Hypothalamus (tissue), 51 donors: ENCODE measurements around the gene FBXO10.

Source experiments
- DNase-seq, 51 donors: peaks; one replicate each; lab custom pipeline; 2025; lab: John Stamatoyannopoulos, UW

FBXO10 gene

DNA sequence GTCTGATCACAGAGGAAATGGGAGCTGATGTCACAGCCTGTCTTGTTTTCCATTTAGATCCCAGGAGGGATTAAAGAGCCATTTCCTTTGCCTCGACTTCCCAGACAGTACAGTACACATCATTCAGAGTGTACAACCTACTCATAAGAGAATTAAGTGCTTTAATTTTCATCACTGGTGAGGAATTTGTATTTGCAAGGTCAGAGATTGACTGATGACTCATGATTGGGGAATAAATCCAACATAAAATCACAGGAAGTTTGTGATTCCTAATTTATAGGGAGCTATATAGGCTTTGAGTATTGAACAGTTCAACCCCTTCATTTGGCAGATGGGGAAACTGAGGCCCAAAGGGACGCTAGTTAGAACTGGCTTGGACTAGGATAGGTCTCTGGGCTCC, 20.3 kb upstream of the FBXO10 start:
- DNase-seq: no peak

GRCh38 chr9:37593883-37594448, 17.8 kb upstream of the FBXO10 start:
- DNase-seq: no peak

DNA sequence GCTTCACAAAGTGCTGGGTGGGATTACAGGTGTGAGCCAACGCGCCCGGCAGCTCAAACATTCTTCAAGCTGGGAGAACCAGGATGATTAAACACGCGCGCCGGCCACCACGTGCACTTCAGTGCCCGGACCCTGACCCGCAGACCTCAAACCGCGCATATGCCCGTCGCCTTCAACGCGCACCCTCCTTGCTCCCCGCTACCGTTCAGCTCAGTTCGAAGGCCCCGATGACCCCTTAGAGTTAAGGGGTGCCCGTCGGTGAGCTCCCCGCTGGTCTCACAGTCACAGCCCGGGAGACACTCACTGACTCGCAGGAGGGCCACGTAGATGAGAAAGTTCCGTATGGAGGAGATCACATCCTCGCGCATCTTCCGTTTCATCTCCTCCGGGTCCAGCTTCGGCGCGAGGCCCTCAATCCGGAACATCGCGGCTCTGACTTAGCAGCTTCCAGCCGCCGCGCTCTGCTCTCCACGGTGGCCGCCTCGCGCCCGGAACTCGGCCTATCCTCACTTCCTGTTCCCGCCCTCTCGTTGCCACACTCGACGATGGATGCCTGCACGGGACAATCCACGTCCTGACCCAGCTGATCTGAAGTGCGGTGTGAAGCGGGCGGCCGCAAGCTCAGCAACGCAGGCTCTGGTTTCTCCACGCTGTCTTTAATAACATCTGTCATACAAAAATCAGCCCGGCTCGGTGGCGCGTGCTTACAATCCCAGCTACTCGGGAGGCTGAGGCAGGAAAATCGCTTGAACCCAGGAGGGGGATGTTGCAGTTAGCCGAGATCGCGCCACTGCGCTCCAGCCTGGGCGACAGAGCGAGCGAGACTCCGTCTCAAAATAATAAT, 16.1 kb upstream of the FBXO10 start, which contains the start of gene TOMM5:
TOMM5 (minus strand) TSS at position 490 of the 844 bp plus-strand sequence; CDS start at position 425, 65 bp downstream.
- peak; percentile 46 to 96 (median 89) for DNase-seq

GRCh38 chr9:37587521-37587920, 11.3 kb upstream of the FBXO10 start:
- DNase-seq: no peak

- no peak for DNase-seq
Observed at GRCh38 chr9:37583522-37584121, 7.4 kb upstream of the FBXO10 start.

- peak in 1 of 51 donors; percentile 56 for DNase-seq
Observed at GRCh38 chr9:37582548-37583157, 6.5 kb upstream of the FBXO10 start.

DNA sequence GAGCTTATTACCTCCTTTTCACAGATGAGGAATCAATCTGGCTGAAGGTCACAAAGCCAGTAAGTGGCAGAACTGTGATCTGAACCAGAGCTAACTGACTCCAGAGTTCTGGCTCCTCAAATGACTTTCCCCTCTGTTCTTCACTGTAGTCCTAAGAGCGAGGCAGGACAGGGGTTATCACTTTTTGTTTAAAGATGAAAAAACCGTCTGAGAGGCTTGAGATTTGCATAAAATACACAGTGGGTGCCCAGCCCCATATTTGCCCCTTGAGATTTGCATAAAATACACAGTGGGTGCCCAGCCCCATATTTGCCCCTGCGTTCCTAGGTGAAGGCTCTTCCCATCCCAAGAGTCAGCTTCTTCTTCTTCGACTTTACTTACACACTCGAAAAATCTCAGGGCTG, 667 bp downstream of the FBXO10 start:
- DNase-seq: peak in 3 of 51 donors; percentile 9 to 42 (median 35)

GRCh38 chr9:37575001-37575400, 1.2 kb downstream of the FBXO10 start:
- DNase-seq: peak in 1 of 51 donors; percentile 39

DNA sequence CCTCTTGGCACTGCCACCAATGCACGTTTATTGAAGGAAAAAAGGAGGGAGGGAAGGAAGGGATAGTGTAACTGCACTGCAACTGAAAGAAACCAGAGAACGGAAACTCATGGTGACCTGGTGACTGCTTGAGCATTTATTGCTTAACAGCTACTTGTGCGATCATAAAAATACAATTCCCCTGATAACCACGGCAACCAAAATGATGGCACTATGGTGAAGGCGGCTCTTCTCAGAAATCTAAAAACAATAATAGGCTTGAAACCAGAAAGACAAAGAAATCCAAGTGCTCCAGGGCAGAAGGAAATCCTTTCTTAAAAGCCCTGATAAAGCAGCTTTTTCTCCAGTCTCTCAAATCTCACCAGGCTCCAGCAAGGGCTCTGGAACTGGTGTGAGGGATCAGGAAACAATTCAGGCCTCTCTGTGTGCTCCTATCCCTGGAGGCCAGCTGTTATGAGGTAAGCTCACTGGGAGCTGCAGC, 1.9 kb downstream of the FBXO10 start:
- DNase-seq: peak in 2 of 51 donors; percentile 13 to 23

- DNase-seq: no peak
Observed at GRCh38 chr9:37571282-37571681, 4.9 kb downstream of the FBXO10 start.

DNA sequence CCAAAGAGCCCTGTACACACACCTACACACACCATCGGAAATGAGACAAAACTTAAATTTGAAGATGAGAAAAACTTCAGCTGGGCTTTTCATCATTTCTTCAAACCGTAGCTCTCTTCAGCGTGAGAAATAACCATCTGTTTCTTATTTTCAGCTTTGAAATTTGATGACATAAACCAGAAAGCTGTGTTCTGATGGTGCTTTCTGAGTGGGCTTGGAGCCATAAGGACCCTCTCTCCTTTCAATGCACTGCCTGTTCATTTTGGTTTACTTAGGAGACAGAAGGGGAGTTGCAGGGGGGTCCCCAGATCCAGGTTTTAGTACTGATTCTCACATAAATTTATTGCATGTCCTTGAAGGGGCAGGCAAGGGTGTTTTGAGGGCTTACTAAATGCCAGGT, 9.5 kb downstream of the FBXO10 start:
- DNase-seq: no peak

DNA sequence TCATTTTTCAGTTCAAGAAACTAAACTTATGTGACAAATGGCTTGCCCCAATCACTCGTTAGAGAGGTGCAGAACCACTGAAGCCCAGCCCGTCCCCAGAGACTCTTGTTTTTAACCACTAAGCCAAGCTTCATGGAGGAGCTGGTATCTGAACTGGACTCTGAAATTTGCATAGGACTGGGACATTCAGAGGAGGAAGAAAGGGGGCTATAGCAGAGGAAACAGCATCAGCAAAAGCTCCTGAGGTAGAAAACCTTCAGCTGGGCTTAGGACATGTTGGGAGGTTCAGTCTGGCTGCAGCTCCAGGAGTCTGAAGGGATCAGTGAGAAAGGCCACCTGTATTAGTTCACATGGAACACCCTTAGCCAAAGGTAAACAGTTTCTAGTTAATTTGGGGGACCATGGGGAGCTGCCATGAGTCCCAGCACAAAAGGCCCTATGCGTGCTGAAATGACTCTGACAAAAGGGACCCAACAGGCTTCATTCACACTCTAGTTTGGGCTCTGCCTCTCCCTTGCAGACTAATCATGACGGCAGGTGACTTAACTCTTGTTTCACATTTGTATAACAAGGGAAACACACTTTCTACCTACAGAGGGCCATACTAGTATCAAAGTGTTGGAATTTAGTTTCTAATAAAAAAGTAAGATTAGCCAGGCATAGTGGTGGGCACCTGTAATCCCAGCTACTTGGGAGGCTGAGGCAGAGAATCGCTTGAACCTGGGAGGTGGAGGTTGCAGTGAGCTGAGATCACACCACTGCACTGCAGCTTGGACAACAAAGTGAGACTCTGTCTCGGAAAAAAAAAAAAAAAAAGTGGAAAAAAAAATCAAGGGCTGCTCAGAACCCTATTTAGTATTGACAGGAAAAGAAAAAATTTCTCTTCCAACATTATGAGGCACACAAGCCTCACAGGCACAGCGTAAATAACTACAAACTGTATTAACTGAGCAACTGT, 10.2 kb downstream of the FBXO10 start:
- no peak for DNase-seq

- DNase-seq: no peak
Observed at GRCh38 chr9:37564916-37565315, 11.3 kb downstream of the FBXO10 start.

GRCh38 chr9:37563806-37564513, 12.2 kb downstream of the FBXO10 start:
- no peak for DNase-seq

DNA sequence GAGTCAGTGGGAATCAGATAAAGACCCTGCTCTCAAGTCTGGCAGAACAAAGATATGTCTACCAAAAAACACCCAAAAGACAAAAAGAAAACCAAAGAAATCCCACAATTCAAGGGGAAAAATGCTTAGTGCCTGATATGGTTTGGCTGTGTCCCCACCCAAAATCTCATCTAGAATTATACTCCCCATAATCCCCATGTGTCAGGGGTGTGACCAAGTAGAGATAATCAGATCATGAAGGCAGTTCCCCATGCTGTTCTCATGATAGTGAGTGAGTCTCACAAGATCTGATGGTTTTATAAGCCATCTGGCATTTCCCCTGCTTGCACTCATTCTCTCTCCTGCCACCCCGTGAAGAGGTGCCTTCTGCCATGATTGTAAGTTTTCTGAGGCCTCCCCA, 13.4 kb downstream of the FBXO10 start:
- DNase-seq: no peak

DNA sequence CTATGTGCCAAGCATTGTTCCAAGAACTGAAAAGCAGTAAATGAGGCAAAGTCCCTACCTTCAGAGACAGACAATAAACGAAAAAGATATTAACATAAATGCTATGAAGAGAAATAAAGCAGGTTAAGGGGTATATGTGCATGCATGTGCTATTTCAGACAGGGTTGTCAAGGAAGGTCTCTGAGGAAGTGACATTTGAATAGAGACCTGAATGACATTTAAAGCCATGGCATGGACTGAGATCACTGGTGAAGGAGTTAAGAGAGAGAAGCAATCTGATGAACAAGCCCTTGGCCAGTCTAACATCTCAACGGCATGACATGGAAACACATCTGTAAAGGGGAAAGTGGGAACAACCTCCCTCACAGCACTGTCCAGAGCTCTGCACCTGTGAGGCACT, 14.5 kb downstream of the FBXO10 start:
- DNase-seq: no peak

GRCh38 chr9:37559855-37560592, 16.2 kb downstream of the FBXO10 start:
- no peak for DNase-seq

GRCh38 chr9:37559125-37559524, 17.1 kb downstream of the FBXO10 start:
- DNase-seq: no peak

DNA sequence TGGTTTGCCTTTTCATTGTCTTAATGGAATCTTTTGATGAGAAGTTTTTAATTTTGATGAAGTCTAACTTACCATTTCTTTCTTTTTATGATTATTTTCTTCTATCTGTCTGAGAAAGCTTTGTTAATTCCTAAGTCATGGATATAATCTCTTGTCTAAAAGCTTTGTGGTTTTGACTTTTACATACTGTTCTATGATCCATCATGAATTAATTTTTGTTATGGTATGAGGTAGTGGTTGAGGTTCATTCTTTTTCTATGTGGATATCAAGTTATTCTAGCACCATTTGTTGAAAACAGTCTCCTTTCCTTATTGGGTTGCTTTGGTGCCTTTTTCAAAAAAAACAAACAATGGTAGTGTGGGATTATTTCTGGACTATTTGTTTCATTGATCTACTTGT, 20.4 kb downstream of the FBXO10 start:
- no peak for DNase-seq
